ENCODE data around the gene ARL8B.
"Not testable (repeated sequence)": the region's sequence is repeated elsewhere in the genome, so short reads cannot be mapped to it uniquely, and the experiment has no call there.

Gene ARL8B

DNA sequence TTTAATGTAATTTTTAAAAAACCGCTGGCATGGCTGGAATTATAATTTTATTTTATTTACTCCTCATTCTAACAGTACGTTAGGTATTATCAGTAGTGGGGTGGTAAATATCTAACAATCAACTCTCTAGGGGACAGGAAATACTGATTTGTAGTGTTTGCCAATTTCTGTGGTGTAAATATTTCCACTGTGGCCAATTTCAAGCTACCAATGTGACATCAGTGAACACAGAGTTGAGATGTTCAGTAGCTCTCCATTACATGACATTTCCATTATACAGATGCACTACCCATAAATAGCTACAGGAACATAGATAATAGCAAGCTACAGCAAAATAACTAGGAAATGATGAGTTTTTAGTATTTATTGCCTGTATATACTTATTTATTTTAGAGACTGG lies 10.0 kb upstream of the ARL8B start:
- DNase-seq (ENCODE audit: low spot score) = no peak
- TF ChIP-seq, protein P1, sequence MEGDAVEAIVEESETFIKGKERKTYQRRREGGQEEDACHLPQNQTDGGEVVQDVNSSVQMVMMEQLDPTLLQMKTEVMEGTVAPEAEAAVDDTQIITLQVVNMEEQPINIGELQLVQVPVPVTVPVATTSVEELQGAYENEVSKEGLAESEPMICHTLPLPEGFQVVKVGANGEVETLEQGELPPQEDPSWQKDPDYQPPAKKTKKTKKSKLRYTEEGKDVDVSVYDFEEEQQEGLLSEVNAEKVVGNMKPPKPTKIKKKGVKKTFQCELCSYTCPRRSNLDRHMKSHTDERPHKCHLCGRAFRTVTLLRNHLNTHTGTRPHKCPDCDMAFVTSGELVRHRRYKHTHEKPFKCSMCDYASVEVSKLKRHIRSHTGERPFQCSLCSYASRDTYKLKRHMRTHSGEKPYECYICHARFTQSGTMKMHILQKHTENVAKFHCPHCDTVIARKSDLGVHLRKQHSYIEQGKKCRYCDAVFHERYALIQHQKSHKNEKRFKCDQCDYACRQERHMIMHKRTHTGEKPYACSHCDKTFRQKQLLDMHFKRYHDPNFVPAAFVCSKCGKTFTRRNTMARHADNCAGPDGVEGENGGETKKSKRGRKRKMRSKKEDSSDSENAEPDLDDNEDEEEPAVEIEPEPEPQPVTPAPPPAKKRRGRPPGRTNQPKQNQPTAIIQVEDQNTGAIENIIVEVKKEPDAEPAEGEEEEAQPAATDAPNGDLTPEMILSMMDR (IDR thresholded peaks at IDR 0.05; ENCODE audit: extremely low read depth, missing control alignments) = no peak

DNA sequence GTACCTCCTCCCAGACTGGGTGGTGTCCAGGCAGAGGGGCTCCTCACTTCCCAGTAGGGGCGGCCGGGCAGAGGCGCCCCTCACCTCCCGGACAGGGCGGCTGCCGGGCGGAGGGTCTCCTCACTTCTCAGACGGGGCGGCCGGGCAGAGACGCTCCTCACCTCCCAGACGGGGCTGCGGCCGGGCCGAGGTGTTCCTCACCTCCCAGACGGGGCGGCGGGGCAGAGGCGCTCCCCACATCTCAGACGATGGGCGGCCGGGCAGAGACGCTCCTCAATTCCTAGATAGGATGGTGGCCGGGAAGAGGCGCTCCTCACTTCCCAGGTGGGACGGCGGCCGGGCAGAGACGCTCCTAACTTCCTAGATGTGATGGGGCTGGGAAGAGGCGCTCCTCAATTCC lies 8.4 kb upstream of the ARL8B start:
- not testable (repeated sequence) for DNase-seq (ENCODE audit: low spot score)

DNA sequence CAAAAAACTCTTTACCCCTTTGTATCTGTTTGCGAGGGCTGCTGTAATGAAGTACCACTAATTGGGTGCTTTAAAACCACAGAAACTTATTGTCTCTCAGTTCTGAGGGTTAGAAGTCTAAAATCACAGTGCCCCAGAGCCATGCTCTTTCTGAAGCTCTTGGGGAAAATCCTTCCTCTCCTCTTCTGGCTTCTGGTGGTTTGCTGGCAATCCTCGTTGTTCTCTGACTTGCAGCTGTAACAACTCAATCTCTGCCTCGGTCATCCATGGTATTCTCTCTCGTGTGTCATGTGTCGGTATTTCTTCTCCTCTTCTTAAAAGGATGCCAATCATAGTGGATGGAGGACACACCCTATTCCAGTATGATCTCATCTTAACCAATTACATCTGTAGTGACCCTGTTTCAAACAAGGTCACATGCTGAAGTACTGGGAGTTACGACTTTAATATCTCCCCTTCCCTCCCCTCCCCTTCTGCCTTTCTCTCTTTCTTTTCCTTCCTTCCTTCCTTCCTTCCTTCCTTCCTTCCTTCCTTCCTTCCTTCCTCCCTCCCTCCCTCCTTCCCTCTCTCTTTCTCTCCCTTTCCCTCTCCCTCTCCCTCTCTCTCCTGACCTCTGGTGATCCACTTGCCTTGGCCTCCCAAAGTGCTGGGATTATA lies 6.5 kb upstream of the ARL8B start:
- TF ChIP-seq, protein P1 (IDR thresholded peaks at IDR 0.05; ENCODE audit: extremely low read depth, missing control alignments) = no peak
- DNase-seq (ENCODE audit: low spot score) = no peak

DNA sequence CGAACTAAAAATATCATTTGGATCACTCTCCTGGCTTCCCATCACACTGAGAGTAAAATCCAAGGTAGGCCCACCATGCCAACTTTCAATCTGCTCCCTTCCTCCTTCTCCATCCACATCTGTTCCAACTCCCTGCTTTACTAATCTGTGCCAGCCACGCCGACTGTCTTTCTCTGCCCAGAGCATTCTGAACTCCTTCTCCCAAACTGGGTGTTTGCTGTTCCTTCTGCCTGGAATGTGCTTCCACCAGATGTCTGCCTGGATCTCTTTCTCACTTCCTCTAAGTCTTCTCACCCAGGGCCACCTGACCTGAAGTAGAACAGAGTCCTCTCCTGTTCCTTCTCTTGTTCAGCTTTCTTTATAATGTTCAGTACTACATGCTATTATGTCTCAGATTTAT lies 5.6 kb upstream of the ARL8B start:
- no peak for DNase-seq (ENCODE audit: low spot score)
- TF ChIP-seq, protein P1 (IDR thresholded peaks at IDR 0.05; ENCODE audit: extremely low read depth, missing control alignments) = no peak

DNA sequence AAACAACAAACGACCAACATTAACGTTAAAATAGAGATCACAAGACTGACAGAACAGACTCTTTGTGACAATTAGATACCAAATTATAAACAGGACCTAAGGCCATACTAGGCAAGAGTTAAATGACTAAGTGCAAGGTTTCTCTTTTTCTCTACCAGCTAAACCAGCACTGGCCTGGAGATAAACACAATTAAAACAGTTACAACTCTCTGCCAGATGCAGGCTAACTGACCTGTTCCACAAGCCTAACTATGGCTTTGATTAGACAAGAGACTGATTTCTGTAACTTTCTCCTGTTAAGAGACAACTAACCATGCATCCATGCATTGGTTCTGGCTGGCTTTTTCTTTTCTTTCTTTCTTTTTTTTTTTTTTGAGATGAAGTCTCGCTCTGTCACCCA lies 1.6 kb upstream of the ARL8B start:
- no peak for DNase-seq (ENCODE audit: low spot score)
- TF ChIP-seq, protein P1 (IDR thresholded peaks at IDR 0.05; ENCODE audit: extremely low read depth, missing control alignments) = no peak

DNA sequence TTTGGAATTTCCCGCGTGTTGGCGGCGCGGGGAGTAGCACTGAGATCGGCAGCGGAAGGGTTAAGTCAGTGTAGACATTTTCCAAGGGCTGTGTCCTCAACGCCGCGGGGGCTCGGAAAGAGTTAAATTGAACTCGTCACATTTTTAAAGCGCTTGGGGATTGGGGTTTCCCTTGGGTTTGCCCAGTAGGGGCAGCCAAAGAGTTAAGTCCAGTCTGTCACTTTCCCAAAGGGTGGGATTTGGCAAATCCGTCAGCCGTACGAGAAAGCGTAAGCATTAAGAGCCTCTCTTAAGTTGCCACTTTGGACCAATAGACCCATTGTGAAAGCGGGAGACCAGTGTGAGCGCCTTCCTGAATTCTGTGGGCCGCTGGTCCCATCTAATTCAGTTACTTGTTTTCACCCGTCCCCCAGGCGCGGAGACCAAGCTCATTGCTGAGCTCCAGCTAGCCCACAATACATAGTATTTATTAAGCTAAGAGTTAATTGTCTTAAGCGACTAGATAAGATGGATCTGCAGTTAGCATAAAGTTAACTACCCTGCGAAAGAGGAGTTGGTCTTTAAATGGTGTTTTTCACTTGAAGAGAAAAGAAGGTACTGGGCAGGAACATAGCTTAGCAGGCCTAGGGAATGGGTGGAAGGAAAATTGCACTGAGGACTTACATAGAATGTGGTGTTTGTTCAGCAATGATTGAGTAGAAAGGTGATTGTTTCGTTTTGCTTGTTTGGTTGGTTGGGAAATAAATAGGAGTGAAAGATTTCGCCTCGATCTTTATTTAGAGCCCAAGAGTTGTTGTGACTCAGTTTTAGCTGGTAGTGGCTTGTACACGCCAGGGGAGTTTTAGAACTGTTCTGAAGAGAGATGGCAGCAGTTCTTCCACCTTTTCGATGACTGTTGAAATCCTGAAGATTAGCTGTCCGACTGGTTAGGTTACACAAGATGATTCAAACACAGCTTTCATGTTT lies 932 bp downstream of the ARL8B start:
- TF ChIP-seq, protein P1 (IDR thresholded peaks at IDR 0.05; ENCODE audit: extremely low read depth, missing control alignments) = no peak
- DNase-seq (ENCODE audit: low spot score) = peak; percentile 46

DNA sequence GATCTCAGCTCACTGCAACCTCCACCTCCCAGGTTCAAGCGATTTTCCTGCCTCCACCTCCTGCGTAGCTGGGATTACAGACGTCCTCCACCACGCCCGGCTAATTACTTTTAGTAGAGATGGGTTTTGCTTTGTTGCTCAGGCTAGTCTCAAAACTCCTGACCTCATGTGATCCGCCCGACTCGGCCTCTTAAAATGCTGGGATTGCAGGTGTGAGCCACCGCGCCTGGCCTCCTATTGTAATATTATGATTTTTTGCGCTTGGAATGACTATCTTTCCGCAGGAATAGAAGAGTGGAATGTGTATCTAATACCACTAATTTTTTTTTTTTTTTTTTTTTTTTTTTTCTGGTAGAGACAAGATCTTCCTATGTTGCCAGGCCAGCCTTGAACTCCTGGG lies 1.8 kb downstream of the ARL8B start:
- DNase-seq (ENCODE audit: low spot score) = no peak
- TF ChIP-seq, protein P1 (IDR thresholded peaks at IDR 0.05; ENCODE audit: extremely low read depth, missing control alignments) = no peak

All from GM20000 (cell line).